HS-5 (cell line): Measurements from ENCODE around the gene LRP8.

ENCODE experiments used
- DNase-seq: peaks from one replicate; pipeline ENCODE4 v3.0.0-alpha.2; 2012; ENCODE audit warnings: low read depth

LRP8 gene

GRCh38 chr1:53359225-53359933 is 31.5 kb upstream of the LRP8 start:
- no peak for DNase-seq

GRCh38 chr1:53356637-53357036 is 28.8 kb upstream of the LRP8 start:
- DNase-seq, result no peak

- DNase-seq, result no peak
Observed at GRCh38 chr1:53354119-53354518, 26.2 kb upstream of the LRP8 start.

GRCh38 chr1:53352561-53352960 is 24.7 kb upstream of the LRP8 start:
- no peak for DNase-seq

- DNase-seq, result no peak
Observed at GRCh38 chr1:53350853-53351767, 23.2 kb upstream of the LRP8 start.

- DNase-seq, result no peak
Observed at GRCh38 chr1:53349968-53350852, 22.3 kb upstream of the LRP8 start.

- DNase-seq, result no peak
Observed at GRCh38 chr1:53349369-53349835, 21.5 kb upstream of the LRP8 start.

GRCh38 chr1:53348486-53349368 is 20.9 kb upstream of the LRP8 start:
- DNase-seq, result no peak

GRCh38 chr1:53346814-53347176 is 18.9 kb upstream of the LRP8 start:
- no peak for DNase-seq

GRCh38 chr1:53345996-53346813 is 18.3 kb upstream of the LRP8 start:
- no peak for DNase-seq

GRCh38 chr1:53344921-53345838 is 17.3 kb upstream of the LRP8 start:
- no peak for DNase-seq

- DNase-seq, result no peak
Observed at GRCh38 chr1:53343831-53344668, 16.2 kb upstream of the LRP8 start.

GRCh38 chr1:53342735-53343470 is 15.0 kb upstream of the LRP8 start:
- DNase-seq, result no peak

GRCh38 chr1:53341961-53342707 is 14.3 kb upstream of the LRP8 start:
- DNase-seq, result no peak

GRCh38 chr1:53341521-53341895 is 13.6 kb upstream of the LRP8 start:
- DNase-seq, result no peak

GRCh38 chr1:53340660-53341520 is 13.0 kb upstream of the LRP8 start:
- DNase-seq, result no peak
